H1 (cell line): Measurements from ENCODE around the gene DCUN1D4.

Source experiments
- CTCF ChIP-seq, 3 experiments: IDR thresholded peaks; 1 replicate in 2 of 3; 2 replicates in 1 of 3; pipeline versions ENCODE4 v1.5.1 to v1.6.1; 2011; ENCODE audit warnings: low read length in 3 of 3, mild to moderate bottlenecking in 3 of 3, inconsistent platforms in 2 of 3, low read depth in 1 of 3, moderate library complexity in 1 of 3; ENCODE audit not compliant: insufficient read depth in 1 of 3; ENCODE audit errors: control extremely low read depth in 1 of 3
- POLR2AphosphoS5 ChIP-seq: IDR thresholded peaks from 2 replicates; pipeline ENCODE4 v1.6.1; 2011; ENCODE audit warnings: low read depth, low read length
- SP1 ChIP-seq: IDR thresholded peaks from 2 replicates; pipeline ENCODE4 v1.6.1; 2011; ENCODE audit warnings: low read depth, low read length

GRCh38 chr4:51901363-51901762, 58.4 kb downstream of the DCUN1D4 start:
- TF ChIP-seq SP1 (no peak), CTCF (IDR thresholded peaks at IDR 0.05; ENCODE audit: control extremely low read depth in 1 of 3, insufficient read depth in 1 of 3, low read depth in 1 of 3, low read length in 3 of 3) (no peak), POLR2AphosphoS5 (no peak)
